ENCODE measurements around the gene MAP1LC3B. TPM values are rescaled to one million over a fixed set of nuclear protein-coding genes. Genes with fewer than 3 reads are reported as not detected.
"Not testable (repeated sequence)": the region's sequence is repeated elsewhere in the genome, so short reads cannot be mapped to it uniquely, and the experiment has no call there.

The MAP1LC3B gene
- total RNA-seq, 1 experiment from 2014 or later, result 10.9 TPM

DNA sequence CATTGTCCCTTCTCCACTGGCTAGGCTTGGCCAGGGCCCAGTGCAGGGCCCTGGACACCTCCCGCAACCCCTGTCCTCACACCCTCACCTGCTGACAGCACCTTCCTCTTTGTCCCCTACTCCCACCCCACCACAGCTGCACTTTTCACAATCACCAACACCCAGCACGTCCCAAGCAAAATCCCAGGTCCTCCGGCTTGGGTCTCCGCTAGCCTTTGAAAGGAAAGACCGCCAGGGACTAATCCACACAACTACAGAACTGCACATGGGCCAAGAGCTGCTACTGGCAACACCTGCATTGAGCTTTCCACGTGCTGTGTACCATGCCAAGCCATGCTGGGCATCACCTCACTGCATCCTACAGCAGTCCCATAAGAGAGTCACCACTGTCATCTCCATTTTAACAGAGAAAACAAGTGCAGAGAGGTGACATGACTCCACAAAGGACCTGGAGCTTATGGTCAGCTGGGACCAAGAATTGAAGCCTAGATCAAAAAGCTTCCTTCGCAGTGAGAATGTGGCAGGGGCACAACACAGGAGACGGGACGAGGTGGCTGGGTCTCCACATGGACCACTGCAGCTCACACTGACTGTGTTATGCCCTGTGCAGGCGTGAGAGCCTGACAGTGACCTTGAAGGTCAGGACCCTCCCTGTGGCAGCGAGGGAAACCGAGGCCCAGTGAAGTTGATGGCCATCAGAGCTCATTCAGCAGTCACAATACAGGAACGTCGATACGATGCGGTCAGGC is 31.1 kb upstream of the MAP1LC3B start:
- DNase-seq (ENCODE audit: low read depth), result no peak

DNA sequence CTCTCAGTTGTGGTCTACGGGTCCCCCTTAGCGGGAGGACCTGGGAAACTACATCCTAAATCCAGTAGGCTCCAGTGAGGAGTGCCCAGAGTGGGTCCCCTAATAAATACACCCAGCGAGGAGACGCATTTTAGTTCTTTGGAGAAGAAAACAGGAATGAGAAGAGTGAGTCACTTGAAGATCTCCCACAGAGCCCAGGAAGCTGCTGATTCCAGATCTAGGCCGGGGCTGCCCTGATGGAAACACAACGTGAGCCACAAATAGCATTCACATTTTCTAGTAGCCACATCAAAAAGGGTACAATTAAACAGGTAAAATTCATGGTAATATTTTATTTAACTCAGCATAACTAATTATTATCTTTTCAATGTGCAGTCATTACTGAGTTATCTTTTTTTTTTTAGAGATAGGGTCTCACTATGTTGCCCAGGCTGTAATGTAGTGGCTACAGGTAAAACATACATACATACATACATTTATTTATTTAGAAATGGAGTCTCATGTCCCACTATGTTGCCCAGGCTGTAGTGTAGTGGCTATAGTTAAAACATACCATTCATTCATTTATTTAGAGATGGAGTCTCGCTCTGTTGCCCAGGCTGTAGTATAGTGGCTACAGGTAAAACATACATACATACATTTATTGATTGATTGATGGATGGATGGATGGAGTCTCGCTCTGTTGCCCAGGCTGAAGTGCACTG is 30.1 kb upstream of the MAP1LC3B start:
- DNase-seq (ENCODE audit: low read depth), result no peak

DNA sequence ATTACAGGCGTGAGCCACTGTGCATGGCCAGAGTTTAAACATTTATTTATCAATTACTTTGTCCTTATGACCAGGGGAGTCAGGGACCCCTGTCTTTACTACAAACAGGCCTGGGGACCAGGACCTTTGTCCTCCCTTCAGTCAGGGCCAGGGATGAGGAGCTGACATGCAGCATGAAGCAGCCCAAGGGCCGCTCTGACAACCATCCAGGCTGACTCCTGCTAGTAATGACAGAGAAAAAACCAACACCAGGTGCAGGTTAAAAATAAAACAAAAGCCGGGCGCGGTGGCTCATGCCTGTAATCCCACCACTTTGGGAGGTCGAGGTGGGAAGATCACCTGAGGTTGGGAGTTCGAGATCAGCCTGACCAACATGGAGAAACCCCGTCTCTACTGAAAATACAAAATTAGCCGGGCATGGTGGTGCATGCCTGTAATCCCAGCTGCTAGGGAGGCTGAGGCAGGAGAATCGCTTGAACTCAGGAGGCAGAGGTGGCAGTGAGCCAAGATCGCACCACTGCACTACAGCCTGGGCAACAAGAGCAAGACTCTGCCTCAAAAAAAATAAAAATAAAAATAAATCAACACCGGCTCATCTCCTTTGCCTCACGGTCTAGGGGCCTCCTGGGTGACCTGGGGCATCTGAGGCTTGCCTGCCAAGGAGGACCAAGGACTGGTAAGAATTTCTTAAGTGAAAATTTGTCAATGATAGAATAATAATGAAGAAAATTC is 29.1 kb upstream of the MAP1LC3B start:
- not testable (repeated sequence) for DNase-seq (ENCODE audit: low read depth)

GRCh38 chr16:87363771-87364455 is 28.2 kb upstream of the MAP1LC3B start:
- DNase-seq (ENCODE audit: low read depth), result no peak

DNA sequence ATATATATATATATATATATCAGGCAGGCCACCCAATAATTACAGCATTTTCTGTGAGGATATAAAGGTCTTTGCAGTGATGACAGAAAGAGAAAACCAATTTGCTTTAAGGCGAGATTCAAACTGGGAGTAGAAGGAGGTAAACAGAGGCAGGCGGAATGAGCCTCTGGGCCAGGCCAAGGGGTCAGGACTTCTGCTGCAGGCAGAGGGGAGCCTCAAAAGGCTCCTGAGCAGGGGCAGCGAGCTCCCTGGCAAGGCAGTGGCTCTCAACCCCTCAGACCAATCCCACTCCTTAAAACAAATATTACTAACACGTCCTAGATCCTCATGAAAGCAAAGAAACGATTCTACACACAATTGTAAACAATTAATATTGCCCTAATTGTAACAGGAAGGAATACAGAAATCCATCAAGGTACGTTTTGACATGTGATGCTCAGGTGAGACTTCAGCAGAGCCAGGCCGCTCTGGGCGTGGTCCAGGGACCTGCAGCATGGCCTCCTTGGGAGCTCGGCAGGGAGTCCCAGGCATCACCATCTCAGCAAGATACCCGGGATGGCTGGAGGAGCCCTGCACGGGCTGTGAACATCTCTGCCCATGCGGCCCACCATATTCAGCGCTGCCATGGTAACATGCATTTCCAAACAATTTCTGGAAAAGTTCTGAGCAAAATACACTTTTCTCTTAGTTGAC is 27.0 kb upstream of the MAP1LC3B start:
- no peak for DNase-seq (ENCODE audit: low read depth)

DNA sequence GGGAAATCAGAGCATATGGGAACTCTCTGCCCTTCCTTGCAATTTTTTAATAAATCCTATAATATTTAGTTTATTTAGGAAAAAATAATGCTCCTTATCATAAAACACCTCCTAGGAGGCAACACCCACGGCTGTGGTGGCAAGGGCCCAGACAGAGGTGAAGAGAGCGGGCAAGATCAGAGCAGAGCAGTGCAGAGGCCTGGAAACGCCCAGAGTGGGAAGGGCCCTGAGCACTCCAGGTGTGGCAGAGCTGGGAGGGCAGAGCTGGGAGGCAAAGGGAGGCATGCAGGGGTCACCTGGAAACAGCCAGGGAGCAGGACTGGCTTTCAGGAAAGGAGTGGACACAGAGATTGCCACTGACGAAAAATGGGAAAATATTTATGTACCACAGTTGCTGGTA is 25.8 kb upstream of the MAP1LC3B start:
- no peak for DNase-seq (ENCODE audit: low read depth)

DNA sequence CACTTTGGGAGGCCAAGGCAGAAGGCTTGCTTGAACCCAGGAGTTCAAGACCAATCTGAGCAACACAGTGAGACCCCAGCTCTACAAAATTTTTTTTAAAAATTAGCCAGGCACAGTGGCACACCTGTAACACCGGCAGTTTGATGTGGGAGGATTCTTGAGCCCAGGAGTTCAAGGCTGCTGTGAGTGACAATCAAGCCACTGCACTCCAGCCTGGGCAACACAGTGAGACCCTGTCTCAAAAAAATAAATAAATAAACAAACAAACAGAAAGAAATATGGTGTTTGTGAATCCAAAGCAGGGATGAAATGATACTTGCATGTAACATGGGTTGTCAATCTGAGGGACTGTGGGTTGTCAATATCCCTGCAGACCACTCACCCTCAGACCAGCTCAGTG is 25.2 kb upstream of the MAP1LC3B start:
- DNase-seq (ENCODE audit: low read depth), result no peak

DNA sequence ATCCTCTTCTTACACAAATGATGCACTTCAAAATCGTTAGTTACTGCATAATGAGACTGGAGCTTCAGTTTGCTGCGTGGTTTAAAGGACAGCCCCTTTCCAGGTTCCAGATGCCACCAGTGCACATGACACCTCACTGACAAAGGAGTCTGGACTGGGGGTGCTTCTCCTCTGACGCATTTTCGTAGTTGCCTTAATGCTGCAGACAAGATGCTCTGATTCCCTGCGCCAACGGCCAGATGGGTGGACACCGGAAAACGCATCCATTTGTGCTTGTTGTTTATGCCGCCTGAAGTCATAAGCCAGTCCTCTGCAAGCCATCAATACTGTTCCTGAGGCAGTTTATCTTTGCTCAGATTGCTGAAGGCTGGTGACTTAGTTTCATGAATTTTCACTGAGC is 24.6 kb upstream of the MAP1LC3B start:
- no peak for DNase-seq (ENCODE audit: low read depth)

- no peak for DNase-seq (ENCODE audit: low read depth)
Observed at GRCh38 chr16:87368029-87368770, 23.9 kb upstream of the MAP1LC3B start.

GRCh38 chr16:87369117-87369765 is 22.9 kb upstream of the MAP1LC3B start:
- DNase-seq (ENCODE audit: low read depth), result no peak

DNA sequence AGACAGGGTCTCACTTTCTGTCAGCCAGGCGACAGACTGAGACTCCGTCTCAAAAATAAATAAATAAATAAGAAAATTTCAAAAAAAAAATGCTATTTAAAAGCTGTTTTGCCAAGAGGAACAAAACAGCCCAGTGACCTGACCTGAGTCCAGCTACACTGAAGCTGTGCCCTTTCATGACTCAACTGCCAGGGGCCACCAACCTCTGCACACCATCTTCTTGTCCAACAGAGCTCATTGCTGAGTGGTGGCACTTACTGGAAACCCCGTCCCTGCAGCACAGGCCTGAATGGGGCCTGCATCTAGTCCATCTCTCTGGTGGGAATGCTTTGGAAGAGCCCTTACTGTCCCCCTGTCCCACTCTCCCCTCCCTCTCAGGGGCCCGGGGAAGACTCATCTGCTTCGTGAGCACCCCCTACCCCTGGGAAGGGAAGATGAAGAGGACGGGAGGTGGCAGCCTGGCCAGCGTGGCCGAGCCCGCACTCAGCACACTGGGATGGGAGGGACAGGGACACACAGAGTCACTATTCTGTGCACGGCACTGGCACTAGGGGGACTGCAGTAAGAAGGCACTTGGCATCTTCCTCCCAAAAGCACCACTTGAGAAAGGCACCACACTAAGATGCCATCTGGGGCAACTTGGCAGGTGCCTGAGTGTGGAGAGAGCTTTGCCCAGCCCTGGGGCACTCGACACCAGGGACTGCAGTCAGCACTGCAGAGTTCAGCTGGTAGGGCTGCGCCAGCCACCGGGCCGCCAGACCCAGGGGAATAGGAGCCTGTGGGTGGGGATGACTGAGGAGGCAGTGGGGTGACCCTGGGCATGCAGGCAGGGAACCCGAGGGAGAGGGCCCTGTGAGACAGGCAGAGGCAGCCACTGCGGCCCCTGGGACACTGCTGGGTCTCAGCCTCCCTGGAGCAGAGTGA is 22.1 kb upstream of the MAP1LC3B start:
- no peak for DNase-seq (ENCODE audit: low read depth)

GRCh38 chr16:87371261-87371866 is 20.8 kb upstream of the MAP1LC3B start:
- DNase-seq (ENCODE audit: low read depth), result no peak

DNA sequence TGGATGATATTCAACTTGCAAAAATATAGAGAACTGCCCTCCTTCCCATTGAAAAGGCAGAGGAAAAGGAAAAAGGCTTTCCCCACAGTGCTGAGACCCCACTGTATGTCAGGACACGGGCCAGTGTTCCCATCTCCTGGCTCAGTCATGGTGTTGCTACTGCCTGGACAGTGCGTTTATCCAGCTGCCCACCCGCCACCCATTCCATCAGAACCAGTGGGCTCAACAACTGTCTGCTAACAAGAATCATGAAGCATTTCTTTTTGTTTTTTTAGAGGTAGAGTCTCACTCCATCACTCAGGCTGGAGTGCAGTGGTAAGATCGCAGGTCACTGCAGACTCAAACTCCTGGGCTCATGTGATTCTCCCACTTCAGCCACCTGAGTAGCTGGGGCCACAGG is 19.8 kb upstream of the MAP1LC3B start:
- DNase-seq (ENCODE audit: low read depth), result no peak

- DNase-seq (ENCODE audit: low read depth), result no peak
Observed at GRCh38 chr16:87374313-87374712, 17.8 kb upstream of the MAP1LC3B start.

GRCh38 chr16:87375426-87376135 is 16.6 kb upstream of the MAP1LC3B start:
- no peak for DNase-seq (ENCODE audit: low read depth)

GRCh38 chr16:87376660-87377059 is 15.5 kb upstream of the MAP1LC3B start:
- no peak for DNase-seq (ENCODE audit: low read depth)

DNA sequence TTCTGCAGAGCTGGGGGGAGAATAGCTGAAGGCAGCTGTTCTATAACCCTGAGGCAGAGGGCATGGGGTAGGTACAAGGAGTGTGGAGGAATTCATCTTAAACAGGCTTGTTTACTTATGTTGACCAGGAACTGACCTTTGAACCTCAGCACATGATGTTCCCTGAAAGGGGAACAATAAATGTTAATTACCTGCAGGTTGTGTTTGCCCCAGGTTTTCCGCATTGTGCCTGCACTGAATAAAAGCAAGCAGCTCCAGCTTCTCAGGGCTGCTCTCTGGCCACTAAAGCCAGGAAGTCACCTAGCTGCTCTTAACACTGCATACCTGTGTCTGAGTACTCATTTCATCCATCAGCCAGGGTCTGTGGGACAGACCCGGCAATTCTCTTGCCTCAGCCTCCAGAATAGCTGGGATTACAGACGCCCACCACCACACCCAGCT is 12.8 kb upstream of the MAP1LC3B start:
- not testable (repeated sequence) for DNase-seq (ENCODE audit: low read depth)

GRCh38 chr16:87380403-87380802 is 11.7 kb upstream of the MAP1LC3B start:
- DNase-seq (ENCODE audit: low read depth), result no peak
